NCI-H2107 treated with DMSO at 0.1 percent for 48 hours (cell line): Measurements from ENCODE around the gene PAK3.
A peak's percentile ranks its signal among the peaks of the same experiment; 100 is the strongest.

ENCODE experiments used
- DNase-seq: peaks from one replicate; lab custom pipeline; 2025; ENCODE audit not compliant: unreplicated experiment; lab: John Stamatoyannopoulos, UW

PAK3 gene

GRCh38 chrX:111129921-111130320 is 33.9 kb downstream of the PAK3 start:
- DNase-seq = no peak

GRCh38 chrX:111131572-111131971 is 35.6 kb downstream of the PAK3 start:
- DNase-seq = no peak

GRCh38 chrX:111133389-111133788 is 37.4 kb downstream of the PAK3 start:
- DNase-seq = no peak

GRCh38 chrX:111145878-111146277 is 49.9 kb downstream of the PAK3 start:
- no peak for DNase-seq

GRCh38 chrX:111151764-111152163 is 55.8 kb downstream of the PAK3 start:
- DNase-seq = no peak

GRCh38 chrX:111159232-111159631 is 63.2 kb downstream of the PAK3 start:
- DNase-seq = no peak

- DNase-seq = no peak
These were observed 68.7 kb downstream of the PAK3 start for GRCh38 chrX:111164728-111165127.

GRCh38 chrX:111165902-111166301 is 69.9 kb downstream of the PAK3 start:
- no peak for DNase-seq

- DNase-seq = no peak
These were observed 71.3 kb downstream of the PAK3 start for GRCh38 chrX:111167334-111167733.

GRCh38 chrX:111168314-111168713 is 72.3 kb downstream of the PAK3 start:
- DNase-seq = no peak

GRCh38 chrX:111169141-111169540 is 73.2 kb downstream of the PAK3 start:
- no peak for DNase-seq

- DNase-seq = no peak
These were observed 74.0 kb downstream of the PAK3 start for GRCh38 chrX:111170017-111170416.

GRCh38 chrX:111180750-111181240 is 84.8 kb downstream of the PAK3 start:
- DNase-seq = no peak

GRCh38 chrX:111181951-111182350 is 86.0 kb downstream of the PAK3 start:
- peak; percentile 16 for DNase-seq

- DNase-seq = no peak
These were observed 87.0 kb downstream of the PAK3 start for GRCh38 chrX:111182997-111183396.

GRCh38 chrX:111191598-111191997 is 95.6 kb downstream of the PAK3 start:
- no peak for DNase-seq

- DNase-seq = no peak
These were observed 103.5 kb downstream of the PAK3 start for GRCh38 chrX:111199505-111199904.

GRCh38 chrX:111200327-111200726 is 104.3 kb downstream of the PAK3 start:
- no peak for DNase-seq

- DNase-seq = no peak
These were observed 111.9 kb downstream of the PAK3 start for GRCh38 chrX:111207851-111208250.

- DNase-seq = no peak
These were observed 120.4 kb downstream of the PAK3 start for GRCh38 chrX:111216293-111216801.

- DNase-seq = peak; percentile 11
These were observed 148.3 kb downstream of the PAK3 start for GRCh38 chrX:111244235-111244750.

GRCh38 chrX:111254896-111255693 is 159.1 kb downstream of the PAK3 start:
- DNase-seq = no peak
